DMS 273 (cell line): ENCODE results near the gene SLC39A10.
A peak's percentile ranks its signal among the peaks of the same experiment; 100 is the strongest.
"Not testable (repeated sequence)": the region's sequence is repeated elsewhere in the genome, so short reads cannot be mapped to it uniquely, and the experiment has no call there.

Experiments used
- DNase-seq: peaks from one replicate; lab custom pipeline; 2025; ENCODE audit not compliant: unreplicated experiment; lab: John Stamatoyannopoulos, UW

Gene SLC39A10

GRCh38 chr2:195656859-195657633 is at the start of gene SLC39A10:
Gene SLC39A10 (plus strand): TSS chr2:195657226. CDS start chr2:195680043, 22,817 bp downstream.
- peak; percentile 99 for DNase-seq

GRCh38 chr2:195608768-195609454 is 48.1 kb upstream of the SLC39A10 start:
- DNase-seq, result no peak

- no peak for DNase-seq
Measured at GRCh38 chr2:195610717-195611116, 46.3 kb upstream of the SLC39A10 start.

- DNase-seq, result no peak
Measured at GRCh38 chr2:195612611-195613495, 44.2 kb upstream of the SLC39A10 start.

- no peak for DNase-seq
Measured at GRCh38 chr2:195613922-195614321, 43.1 kb upstream of the SLC39A10 start.

- DNase-seq, result no peak
Measured at GRCh38 chr2:195619590-195619989, 37.4 kb upstream of the SLC39A10 start.

GRCh38 chr2:195620501-195620900 is 36.5 kb upstream of the SLC39A10 start:
- no peak for DNase-seq

GRCh38 chr2:195622966-195623365 is 34.1 kb upstream of the SLC39A10 start:
- DNase-seq, result no peak

- DNase-seq, result no peak
Measured at GRCh38 chr2:195626507-195626906, 30.5 kb upstream of the SLC39A10 start.

- no peak for DNase-seq
Measured at GRCh38 chr2:195628666-195629065, 28.4 kb upstream of the SLC39A10 start.

GRCh38 chr2:195632856-195633572 is 24.0 kb upstream of the SLC39A10 start:
- DNase-seq, result no peak

- DNase-seq, result no peak
Measured at GRCh38 chr2:195633573-195633870, 23.5 kb upstream of the SLC39A10 start.

GRCh38 chr2:195633974-195634373 is 23.1 kb upstream of the SLC39A10 start:
- DNase-seq, result no peak

- DNase-seq, result no peak
Measured at GRCh38 chr2:195636890-195637289, 20.1 kb upstream of the SLC39A10 start.

GRCh38 chr2:195638750-195639149 is 18.3 kb upstream of the SLC39A10 start:
- no peak for DNase-seq

- no peak for DNase-seq
Measured at GRCh38 chr2:195639238-195639858, 17.7 kb upstream of the SLC39A10 start.

GRCh38 chr2:195639959-195640358 is 17.1 kb upstream of the SLC39A10 start:
- DNase-seq, result no peak

GRCh38 chr2:195642027-195642678 is 14.9 kb upstream of the SLC39A10 start:
- DNase-seq, result no peak

- no peak for DNase-seq
Measured at GRCh38 chr2:195642679-195643068, 14.4 kb upstream of the SLC39A10 start.

GRCh38 chr2:195644708-195645107 is 12.3 kb upstream of the SLC39A10 start:
- DNase-seq, result not testable (repeated sequence)
